Right lobe of liver (tissue), 4 donors: ENCODE measurements around the gene HSDL1.

Source experiments
- CTCF ChIP-seq, 4 donors: fragments of 200-600 bp in 3 of 4; fragments of 450-650 bp in 1 of 4; IDR thresholded peaks; one replicate each; pipeline versions ENCODE4 v1.5.1 to v1.8.0; 2016 to 2022; ENCODE audit warnings: antibody characterized with exemption in 4 of 4, mild to moderate bottlenecking in 2 of 4
- POLR2A ChIP-seq: fragments of 450-650 bp; IDR thresholded peaks from one replicate; pipeline ENCODE4 v1.6.1; 2017; ENCODE audit warnings: antibody characterized with exemption, mild to moderate bottlenecking
- donor health status: DM: no; HTN: no; CAD: no.
- donor health status: DM: no; HTN: no; CAD: no.
- donor health status: DM: no; HTN: yes; CAD: no.

GRCh38 chr16:84103678-84104077 lies 41.3 kb downstream of the HSDL1 start:
- TF ChIP-seq POLR2A (no peak), CTCF (IDR thresholded peaks at IDR 0.05) (no peak)
